ENCODE data around the gene GIPC2. TPM values are rescaled to one million over a fixed set of nuclear protein-coding genes. Genes with fewer than 3 reads are reported as not detected.

GIPC2 gene
- total RNA-seq, 5 donors from 2014 or later (not counting 1 experiment from before 2014, with no cell fraction given) = 0.09 to 0.19 (median 0.16) TPM

- Mint-ChIP-seq H3K27me3 (no peaks in the 10 kb centered on the region), H3K36me3 (no peaks in the 10 kb centered on the region), H3K9me3 (no peaks in the 10 kb centered on the region), H3K27ac (peak within 1 kb of the TSS; percentile 97 to 99), H3K4me1 (peaks cover 45 to 49% (median 48%) of the 10 kb centered on the region in 3 donors), H3K4me3 (peak within 1 kb of the TSS; percentile 87 to 88 (median 87))
- Histone ChIP-seq H3K27me3 (replicated peaks in 1 of 2; ENCODE audit: control insufficient read depth in 2 of 2, extremely low read depth in 1 of 2, insufficient read depth in 2 of 2, low read length in 1 of 2) (no peaks in the 10 kb centered on the region), H3K36me3 (ENCODE audit: control insufficient read depth in 2 of 2, extremely low read depth in 1 of 2, insufficient read depth in 1 of 2, low read length in 1 of 2) (no peaks in the 10 kb centered on the region), H3K27ac (ENCODE audit: low read length) (peak within 1 kb of the TSS; percentile 97), H3K9me3 (no peaks in the 10 kb centered on the region), H3K4me1 (ENCODE audit: control insufficient read depth in 1 of 2, extremely low read depth in 1 of 2, insufficient read depth in 2 of 2, low read length in 2 of 2) (peaks cover 4 to 13% of the 10 kb centered on the region in 2 experiments), H3K4me3 (ENCODE audit: control insufficient read depth in 1 of 2, extremely low read depth in 1 of 2, low read length in 1 of 2) (peak within 1 kb of the TSS; percentile 55 to 60)
- DNase-seq (peak in 33 of 35 experiments; percentile 29 to 92 (median 65)), ATAC-seq (replicated peaks in 1 of 4) (peak; percentile 97 to 100 (median 100))
- CTCF ChIA-PET = interaction anchor here (0.5 to 6.7 kb wide), 18 partner anchors 10 to 1777 kb away, joined by 3 to 74 read pairs (median 4); partner anchors contain the start of genes FUBP1 (in 1 of the 2), GIPC2 (in 1 of the 2) and MIGA1 (in 1 of the 2)
- WGBS (ENCODE audit: insufficient coverage) = 0% methylated on average over 7 of the region's 12 CpGs
- POLR2A ChIA-PET = interaction anchor here (0.5 to 4.7 kb wide), 38 partner anchors 9 to 645 kb away, joined by 3 to 183 read pairs (median 5); partner anchors contain the start of genes FUBP1 (in 2 of the 2), MIGA1 (in 2 of the 2), IFI44 (in 1 of the 2) and ZZZ3 (in 1 of the 2)
These were observed 40.9 kb upstream of the GIPC2 start, which contains the start of gene DNAJB4 for GRCh38 chr1:78004719-78005447. DNAJB4 (plus strand) TSS chr1:78004939; CDS start chr1:78005111, 172 bp downstream.

GRCh38 chr1:78005448-78005722, 40.4 kb upstream of the GIPC2 start:
- H3K27ac Mint-ChIP-seq = peak overlapping the region; percentile 97 to 99
- peak overlapping the region; percentile 87 to 88 (median 87) for H3K4me3 Mint-ChIP-seq
- Histone ChIP-seq H3K4me3 (ENCODE audit: control insufficient read depth in 1 of 2, extremely low read depth in 1 of 2, low read length in 1 of 2) (peak overlapping the region; percentile 38 to 60), H3K36me3 (ENCODE audit: control insufficient read depth in 2 of 2, extremely low read depth in 1 of 2, insufficient read depth in 1 of 2, low read length in 1 of 2) (no peaks in the 10 kb centered on the region), H3K9me3 (no peaks in the 10 kb centered on the region), H3K27me3 (replicated peaks in 1 of 2; ENCODE audit: control insufficient read depth in 2 of 2, extremely low read depth in 1 of 2, insufficient read depth in 2 of 2, low read length in 1 of 2) (no peaks in the 10 kb centered on the region), H3K4me1 (ENCODE audit: control insufficient read depth in 1 of 2, extremely low read depth in 1 of 2, insufficient read depth in 2 of 2, low read length in 2 of 2) (peaks cover 4 to 13% of the 10 kb centered on the region in 2 experiments), H3K27ac (ENCODE audit: low read length) (peak overlapping the region; percentile 97)
- peaks cover 46 to 52% (median 52%) of the 10 kb centered on the region in 3 donors for H3K4me1 Mint-ChIP-seq
- H3K27me3 Mint-ChIP-seq = no peaks in the 10 kb centered on the region
- no peaks in the 10 kb centered on the region for H3K9me3 Mint-ChIP-seq
- H3K36me3 Mint-ChIP-seq = no peaks in the 10 kb centered on the region
- CTCF ChIA-PET = interaction anchor here (0.6 to 6.7 kb wide), 9 partner anchors 10 to 248 kb away, joined by 3 to 74 read pairs (median 6); partner anchors contain the start of gene FUBP1 (in 1 of the 2)
- POLR2A ChIA-PET = interaction anchor here (0.6 to 4.7 kb wide), 29 partner anchors 9 to 322 kb away, joined by 3 to 183 read pairs (median 6); partner anchors contain the start of genes FUBP1 (in 2 of the 2), MIGA1 (in 2 of the 2) and ZZZ3 (in 1 of the 2)
- no CpG with 5 or more reads among the region's 1 CpG for WGBS (ENCODE audit: insufficient coverage)
- DNase-seq = no peak
- no peak for ATAC-seq (replicated peaks in 1 of 4)

GRCh38 chr1:78005755-78006154, 40.0 kb upstream of the GIPC2 start:
- H3K4me1 Mint-ChIP-seq = peaks cover 46 to 56% (median 56%) of the 10 kb centered on the region in 3 donors
- no peaks in the 10 kb centered on the region for H3K9me3 ChIP-seq
- ATAC-seq (replicated peaks in 1 of 4) (no peak), DNase-seq (peak in 1 of 35 experiments; percentile 37)
- POLR2A ChIA-PET = interaction anchor here (0.6 to 4.7 kb wide), 20 partner anchors 8 to 247 kb away, joined by 3 to 183 read pairs (median 6); partner anchors contain the start of gene FUBP1 (in 2 of the 2)
- peak overlapping the region in 1 of 2 donors; percentile 99 for H3K27ac Mint-ChIP-seq
- H3K36me3 ChIP-seq (ENCODE audit: control insufficient read depth in 2 of 2, extremely low read depth in 1 of 2, insufficient read depth in 1 of 2, low read length in 1 of 2) = no peaks in the 10 kb centered on the region
- peaks cover 4 to 13% of the 10 kb centered on the region in 2 experiments for H3K4me1 ChIP-seq (ENCODE audit: control insufficient read depth in 1 of 2, extremely low read depth in 1 of 2, insufficient read depth in 2 of 2, low read length in 2 of 2)
- H3K27ac ChIP-seq (ENCODE audit: low read length) = peak overlapping the region; percentile 97
- peak overlapping the region; percentile 38 to 60 for H3K4me3 ChIP-seq (ENCODE audit: control insufficient read depth in 1 of 2, extremely low read depth in 1 of 2, low read length in 1 of 2)
- no peaks in the 10 kb centered on the region for H3K36me3 Mint-ChIP-seq
- no peaks in the 10 kb centered on the region for H3K9me3 Mint-ChIP-seq
- no peaks in the 10 kb centered on the region for H3K27me3 ChIP-seq (replicated peaks in 1 of 2; ENCODE audit: control insufficient read depth in 2 of 2, extremely low read depth in 1 of 2, insufficient read depth in 2 of 2, low read length in 1 of 2)
- WGBS (ENCODE audit: insufficient coverage) = no CpG with 5 or more reads among the region's 1 CpG
- peak overlapping the region; percentile 87 to 88 (median 87) for H3K4me3 Mint-ChIP-seq
- H3K27me3 Mint-ChIP-seq = no peaks in the 10 kb centered on the region
- CTCF ChIA-PET = interaction anchor here (0.6 to 6.7 kb wide), 5 partner anchors 25 to 248 kb away, joined by 3 to 74 read pairs (median 6); partner anchors contain the start of gene FUBP1 (in 1 of the 2)

- peaks cover 49 to 60% (median 58%) of the 10 kb centered on the region in 3 donors for H3K4me1 Mint-ChIP-seq
These were observed 39.2 kb upstream of the GIPC2 start for GRCh38 chr1:78006521-78006920.

GRCh38 chr1:78007677-78008341, 38.0 kb upstream of the GIPC2 start:
- H3K27ac ChIP-seq (ENCODE audit: low read length) = no peak overlapping the region
- peak overlapping the region in 1 of 3 donors; percentile 20 for H3K4me3 Mint-ChIP-seq
- no peaks in the 10 kb centered on the region for H3K9me3 ChIP-seq
- H3K36me3 ChIP-seq (ENCODE audit: control insufficient read depth in 2 of 2, extremely low read depth in 1 of 2, insufficient read depth in 1 of 2, low read length in 1 of 2) = no peaks in the 10 kb centered on the region
- POLR2A ChIA-PET = interaction anchor here in 1 of 2 donors (0.9 to 4.7 kb wide), 2 partner anchors 29 to 30 kb away, joined by 4 to 183 read pairs; partner anchors contain the start of gene FUBP1
- H3K9me3 Mint-ChIP-seq = no peaks in the 10 kb centered on the region
- H3K27me3 Mint-ChIP-seq = no peaks in the 10 kb centered on the region
- H3K36me3 Mint-ChIP-seq = peaks cover under 1% of the 10 kb centered on the region
- H3K4me3 ChIP-seq (ENCODE audit: control insufficient read depth in 1 of 2, extremely low read depth in 1 of 2, low read length in 1 of 2) = no peak overlapping the region
- WGBS (ENCODE audit: insufficient coverage) = no CpG with 5 or more reads among the region's 4 CpGs
- CTCF ChIA-PET = interaction anchor here in 1 of 2 donors (0.6 kb wide), 1 partner anchor 228 kb away, joined by 7 read pairs; the partner anchor contains the start of gene MIGA1
- no peaks in the 10 kb centered on the region for H3K27me3 ChIP-seq (replicated peaks in 1 of 2; ENCODE audit: control insufficient read depth in 2 of 2, extremely low read depth in 1 of 2, insufficient read depth in 2 of 2, low read length in 1 of 2)
- peaks cover 46 to 60% (median 55%) of the 10 kb centered on the region in 3 donors for H3K4me1 Mint-ChIP-seq
- ATAC-seq (replicated peaks in 1 of 4) (no peak), DNase-seq (no peak)
- peaks cover 4 to 13% of the 10 kb centered on the region in 2 experiments for H3K4me1 ChIP-seq (ENCODE audit: control insufficient read depth in 1 of 2, extremely low read depth in 1 of 2, insufficient read depth in 2 of 2, low read length in 2 of 2)
- no peak overlapping the region for H3K27ac Mint-ChIP-seq

More at GRCh38 chr1:78006521-78006920, 39.2 kb upstream of the GIPC2 start:
- ATAC-seq (replicated peaks in 1 of 4) = no peak
- Mint-ChIP-seq H3K27ac (no peak overlapping the region), H3K9me3 (no peaks in the 10 kb centered on the region), H3K36me3 (no peaks in the 10 kb centered on the region), H3K27me3 (no peaks in the 10 kb centered on the region), H3K4me3 (peak overlapping the region; percentile 39 to 87 (median 63))
- DNase-seq = no peak
- CTCF ChIA-PET = interaction anchor here (0.6 to 6.7 kb wide), 3 partner anchors 11 to 29 kb away, joined by 3 to 74 read pairs (median 39); partner anchors contain the start of gene FUBP1 (in 1 of the 2)
- Histone ChIP-seq H3K36me3 (ENCODE audit: control insufficient read depth in 2 of 2, extremely low read depth in 1 of 2, insufficient read depth in 1 of 2, low read length in 1 of 2) (no peaks in the 10 kb centered on the region), H3K4me3 (ENCODE audit: control insufficient read depth in 1 of 2, extremely low read depth in 1 of 2, low read length in 1 of 2) (no peak overlapping the region), H3K27ac (ENCODE audit: low read length) (no peak overlapping the region), H3K4me1 (ENCODE audit: control insufficient read depth in 1 of 2, extremely low read depth in 1 of 2, insufficient read depth in 2 of 2, low read length in 2 of 2) (peaks cover 4 to 13% of the 10 kb centered on the region in 2 experiments), H3K9me3 (no peaks in the 10 kb centered on the region), H3K27me3 (replicated peaks in 1 of 2; ENCODE audit: control insufficient read depth in 2 of 2, extremely low read depth in 1 of 2, insufficient read depth in 2 of 2, low read length in 1 of 2) (no peaks in the 10 kb centered on the region)
- POLR2A ChIA-PET = interaction anchor here (0.5 to 4.7 kb wide), 6 partner anchors 28 to 910 kb away, joined by 3 to 183 read pairs (median 6); partner anchors contain the start of gene FUBP1 (in 2 of the 2)
